HG03159 (cell line): ENCODE measurements around the gene ZNF697.
A peak's percentile ranks its signal among the peaks of the same experiment; 100 is the strongest.
"Not testable (repeated sequence)": the region's sequence is repeated elsewhere in the genome, so short reads cannot be mapped to it uniquely, and the experiment has no call there.

Source experiments
- ATAC-seq: cut with Tn5 transposase; IDR thresholded peaks from one replicate; pipeline ENCODE4 v1.9.1; 2021; ENCODE audit warnings: mild to moderate bottlenecking, moderate library complexity; ENCODE audit not compliant: unreplicated experiment

The ZNF697 gene

GRCh38 chr1:119647734-119648619, at the start of gene ZNF697:
ZNF697 (minus strand) TSS chr1:119648266; CDS start chr1:119626100, 22,166 bp downstream.
- peak; percentile 72 for ATAC-seq

- ATAC-seq, result no peak
These were observed 49.5 kb upstream of the ZNF697 start for GRCh38 chr1:119697598-119697997.

- ATAC-seq, result not testable (repeated sequence)
These were observed 48.8 kb upstream of the ZNF697 start for GRCh38 chr1:119696863-119697262.

GRCh38 chr1:119689511-119689910, 41.4 kb upstream of the ZNF697 start:
- no peak for ATAC-seq

GRCh38 chr1:119688810-119689209, 40.7 kb upstream of the ZNF697 start:
- ATAC-seq, result no peak

- no peak for ATAC-seq
These were observed 39.5 kb upstream of the ZNF697 start for GRCh38 chr1:119687434-119688079.

- no peak for ATAC-seq
These were observed 38.6 kb upstream of the ZNF697 start for GRCh38 chr1:119686661-119687060.

GRCh38 chr1:119683893-119684292, 35.8 kb upstream of the ZNF697 start:
- no peak for ATAC-seq

- ATAC-seq, result no peak
These were observed 34.1 kb upstream of the ZNF697 start for GRCh38 chr1:119682141-119682540.

GRCh38 chr1:119681560-119681959, 33.5 kb upstream of the ZNF697 start:
- ATAC-seq, result no peak

- no peak for ATAC-seq
These were observed 32.7 kb upstream of the ZNF697 start for GRCh38 chr1:119680723-119681122.

GRCh38 chr1:119680193-119680592, 32.1 kb upstream of the ZNF697 start:
- ATAC-seq, result no peak

GRCh38 chr1:119679223-119679622, 31.2 kb upstream of the ZNF697 start:
- no peak for ATAC-seq

GRCh38 chr1:119676571-119677206, 28.6 kb upstream of the ZNF697 start:
- no peak for ATAC-seq

- ATAC-seq, result no peak
These were observed 27.6 kb upstream of the ZNF697 start for GRCh38 chr1:119675349-119676345.

GRCh38 chr1:119674835-119675289, 26.8 kb upstream of the ZNF697 start:
- no peak for ATAC-seq

- no peak for ATAC-seq
These were observed 26.1 kb upstream of the ZNF697 start for GRCh38 chr1:119674111-119674526.

GRCh38 chr1:119673171-119673940, 25.3 kb upstream of the ZNF697 start:
- no peak for ATAC-seq

- no peak for ATAC-seq
These were observed 22.8 kb upstream of the ZNF697 start for GRCh38 chr1:119670898-119671297.

GRCh38 chr1:119667173-119667572, 19.1 kb upstream of the ZNF697 start:
- ATAC-seq, result no peak
